GM10248 (cell line): Measurements from ENCODE around the gene ACADSB.

Experiments used
- CTCF ChIA-PET: fragments of 300-600 bp; sonication (Branson Sonifier 250); formaldehyde crosslinking; extraction: SDS; loops from one replicate; lab custom pipeline; 2021; ENCODE audit warnings: antibody characterized with exemption; lab: Yijun Ruan, JAX
- POLR2A ChIA-PET: fragments of 350-650 bp; sonication (Branson Sonifier 250); formaldehyde crosslinking; extraction: SDS; loops from one replicate; lab custom pipeline; 2020; ENCODE audit warnings: antibody characterized with exemption; lab: Yijun Ruan, JAX
- DNase-seq: peaks from one replicate; pipeline ENCODE4 v3.0.0; 2012; ENCODE audit errors: extremely low spot score
- TF ChIP-seq, protein P1 (sequence below): IDR thresholded peaks from 2 replicates; pipeline ENCODE4 v1.5.1; 2012; ENCODE audit warnings: mild to moderate bottlenecking, low read depth; ENCODE audit errors: extremely low read depth, missing control alignments, control extremely low read depth

ACADSB gene

DNA sequence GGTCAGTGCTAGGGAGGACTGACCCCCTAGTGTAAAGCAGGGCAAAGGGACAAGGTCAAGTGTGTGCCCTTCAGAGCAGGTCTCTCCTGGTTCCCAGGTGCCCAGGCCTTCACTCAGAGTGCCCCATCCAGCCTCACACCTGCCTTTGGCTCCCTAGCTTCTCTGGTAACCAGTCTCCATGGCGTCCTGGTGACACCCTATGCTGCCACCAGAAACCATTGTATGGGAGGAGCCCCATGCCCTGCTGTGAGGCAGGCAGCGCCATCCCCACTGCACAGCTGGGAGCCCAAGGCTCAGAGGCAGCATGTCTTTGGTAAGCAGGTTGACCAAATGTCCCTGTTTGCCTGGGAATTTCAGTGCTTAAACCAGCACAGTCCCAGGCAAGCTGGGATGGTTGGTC is 93.9 kb downstream of the ACADSB start:
- CTCF ChIA-PET: interaction anchor here (1.6 to 2.3 kb wide), 2 partner anchors 12 to 30 kb away, joined by 4 to 12 read pairs; no protein-coding TSS in a partner anchor
- no peak for DNase-seq
- TF ChIP-seq, protein P1, sequence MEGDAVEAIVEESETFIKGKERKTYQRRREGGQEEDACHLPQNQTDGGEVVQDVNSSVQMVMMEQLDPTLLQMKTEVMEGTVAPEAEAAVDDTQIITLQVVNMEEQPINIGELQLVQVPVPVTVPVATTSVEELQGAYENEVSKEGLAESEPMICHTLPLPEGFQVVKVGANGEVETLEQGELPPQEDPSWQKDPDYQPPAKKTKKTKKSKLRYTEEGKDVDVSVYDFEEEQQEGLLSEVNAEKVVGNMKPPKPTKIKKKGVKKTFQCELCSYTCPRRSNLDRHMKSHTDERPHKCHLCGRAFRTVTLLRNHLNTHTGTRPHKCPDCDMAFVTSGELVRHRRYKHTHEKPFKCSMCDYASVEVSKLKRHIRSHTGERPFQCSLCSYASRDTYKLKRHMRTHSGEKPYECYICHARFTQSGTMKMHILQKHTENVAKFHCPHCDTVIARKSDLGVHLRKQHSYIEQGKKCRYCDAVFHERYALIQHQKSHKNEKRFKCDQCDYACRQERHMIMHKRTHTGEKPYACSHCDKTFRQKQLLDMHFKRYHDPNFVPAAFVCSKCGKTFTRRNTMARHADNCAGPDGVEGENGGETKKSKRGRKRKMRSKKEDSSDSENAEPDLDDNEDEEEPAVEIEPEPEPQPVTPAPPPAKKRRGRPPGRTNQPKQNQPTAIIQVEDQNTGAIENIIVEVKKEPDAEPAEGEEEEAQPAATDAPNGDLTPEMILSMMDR: no peak
- POLR2A ChIA-PET: no interaction called here

DNA sequence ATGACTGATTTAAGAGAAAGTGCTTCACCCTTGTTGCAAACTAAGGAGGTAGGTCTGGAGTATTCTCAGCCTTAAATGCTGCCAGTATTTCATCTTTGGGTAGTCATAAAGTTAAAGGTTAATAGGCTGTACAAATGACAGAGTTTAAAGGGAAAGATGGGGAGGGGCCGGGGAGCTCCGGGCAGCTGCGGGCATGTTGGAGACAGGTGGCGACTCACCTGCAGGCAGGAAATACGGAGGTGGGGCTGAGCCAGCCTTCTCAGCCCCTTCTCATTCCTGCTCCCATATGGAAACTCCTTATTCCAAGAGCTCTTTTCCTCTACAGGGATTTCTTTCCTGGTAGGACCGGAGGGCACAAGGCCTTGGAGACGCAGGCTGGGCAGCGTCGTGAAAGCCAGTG is 95.1 kb downstream of the ACADSB start:
- TF ChIP-seq, protein P1: no peak
- CTCF ChIA-PET: interaction anchor here (1.6 to 2.3 kb wide), 2 partner anchors 14 to 29 kb away, joined by 4 to 12 read pairs; no protein-coding TSS in a partner anchor
- DNase-seq: no peak
- POLR2A ChIA-PET: no interaction called here
